Mesenchymal stem cell (in vitro differentiated cells and primary cell): ENCODE measurements around the gene ALPI.

Source experiments
- DNase-seq: peaks from one replicate; pipeline ENCODE4 v3.0.0-alpha.2; 2013
- H2AFZ ChIP-seq: one replicate; pipeline ENCODE4 v1.6.1; 2013; ENCODE audit warnings: low read depth, mild to moderate bottlenecking, control low read depth, inconsistent platforms, low read length, moderate library complexity
- H2AK5ac ChIP-seq: 2 replicates; pipeline ENCODE4 v1.6.1; 2013; ENCODE audit warnings: low read length, moderate library complexity, mild to moderate bottlenecking, inconsistent platforms; ENCODE audit not compliant: severe bottlenecking
- H2BK120ac ChIP-seq: one replicate; pipeline ENCODE4 v1.6.1; 2013; ENCODE audit warnings: low read depth, mild to moderate bottlenecking, inconsistent platforms, low read length, moderate library complexity
- H2BK12ac ChIP-seq, 2 experiments: one replicate each; pipeline ENCODE4 v1.6.1; 2013; ENCODE audit warnings: inconsistent platforms in 2 of 2, low read length in 2 of 2, mild to moderate bottlenecking in 2 of 2, moderate library complexity in 2 of 2, control low read depth in 1 of 2
- H2BK15ac ChIP-seq: one replicate; pipeline ENCODE4 v1.6.1; 2013; ENCODE audit warnings: mild to moderate bottlenecking, low read depth, inconsistent platforms; ENCODE audit not compliant: poor library complexity, severe bottlenecking
- H2BK5ac ChIP-seq: 2 replicates; pipeline ENCODE4 v1.6.1; 2013; ENCODE audit warnings: low read depth, mild to moderate bottlenecking, low read length, control low read depth, inconsistent platforms; ENCODE audit not compliant: poor library complexity, severe bottlenecking
- H3K14ac ChIP-seq, 2 experiments: one replicate each; pipeline ENCODE4 v1.6.1; 2013; ENCODE audit warnings: inconsistent platforms in 2 of 2, low read length in 2 of 2, control low read depth in 1 of 2, mild to moderate bottlenecking in 1 of 2, moderate library complexity in 1 of 2
- H3K18ac ChIP-seq, 2 experiments: one replicate each; pipeline ENCODE4 v1.6.1; 2013; ENCODE audit warnings: inconsistent platforms in 2 of 2, low read length in 2 of 2, control low read depth in 1 of 2, low read depth in 1 of 2, mild to moderate bottlenecking in 1 of 2
- H3K23ac ChIP-seq, 2 experiments: one replicate each; pipeline ENCODE4 v1.6.1; 2013; ENCODE audit warnings: inconsistent platforms in 2 of 2, low read length in 2 of 2, mild to moderate bottlenecking in 2 of 2, moderate library complexity in 2 of 2, control low read depth in 1 of 2
- H3K27ac ChIP-seq: 2 replicates; pipeline ENCODE4 v1.5.1; 2013; ENCODE audit warnings: mild to moderate bottlenecking, moderate library complexity, low read length, control low read depth, inconsistent platforms; ENCODE audit not compliant: poor library complexity, severe bottlenecking
- H3K27me3 ChIP-seq, 2 experiments: 2 replicates each; pipeline versions ENCODE4 v1.6.1 to v1.7.0; 2013; ENCODE audit warnings: low read length in 2 of 2, mild to moderate bottlenecking in 2 of 2, moderate library complexity in 2 of 2, control low read depth in 1 of 2, inconsistent platforms in 1 of 2; ENCODE audit not compliant: control insufficient read depth in 1 of 2, insufficient read depth in 1 of 2
- H3K36me3 ChIP-seq, 2 experiments: 2 replicates each; pipeline versions ENCODE4 v1.6.1 to v1.7.0; 2013; ENCODE audit warnings: low read length in 2 of 2, control low read depth in 1 of 2, inconsistent platforms in 1 of 2, low read depth in 1 of 2, mild to moderate bottlenecking in 1 of 2; ENCODE audit not compliant: insufficient read depth in 2 of 2, control insufficient read depth in 1 of 2
- H3K4ac ChIP-seq, 2 experiments: one replicate each; pipeline ENCODE4 v1.6.1; 2013; ENCODE audit warnings: inconsistent platforms in 2 of 2, low read length in 2 of 2, mild to moderate bottlenecking in 2 of 2, moderate library complexity in 2 of 2, control low read depth in 1 of 2, low read depth in 1 of 2
- H3K4me1 ChIP-seq: 2 replicates; pipeline ENCODE4 v1.6.1; 2013; ENCODE audit warnings: low read depth, low read length, control low read depth; ENCODE audit not compliant: control insufficient read depth, insufficient read depth
- H3K4me2 ChIP-seq: 2 replicates; pipeline ENCODE4 v1.6.1; 2013; ENCODE audit warnings: low read length, mild to moderate bottlenecking, inconsistent platforms; ENCODE audit not compliant: poor library complexity, severe bottlenecking
- H3K4me3 ChIP-seq, 2 experiments: 2 replicates each; pipeline versions ENCODE4 v1.5.1 to v1.7.0; 2013; ENCODE audit warnings: low read length in 2 of 2, mild to moderate bottlenecking in 2 of 2, control low read depth in 1 of 2, low read depth in 1 of 2; ENCODE audit not compliant: insufficient read depth in 1 of 2
- H3K79me1 ChIP-seq: replicated peaks from 2 replicates; pipeline ENCODE4 v1.6.1; 2013; ENCODE audit warnings: mild to moderate bottlenecking, control low read depth, low read length, inconsistent platforms; ENCODE audit not compliant: poor library complexity, severe bottlenecking
- H3K9ac ChIP-seq: 2 replicates; pipeline ENCODE4 v1.7.0; 2013; ENCODE audit warnings: mild to moderate bottlenecking, low read length, moderate library complexity
- H3K9me3 ChIP-seq: 2 replicates; pipeline ENCODE4 v1.7.0; 2013; ENCODE audit warnings: mild to moderate bottlenecking, low read length; ENCODE audit not compliant: control insufficient read depth
- H4K8ac ChIP-seq: one replicate; pipeline ENCODE4 v1.6.1; 2013; ENCODE audit warnings: inconsistent platforms, mild to moderate bottlenecking, low read length, moderate library complexity
- H4K91ac ChIP-seq: one replicate; pipeline ENCODE4 v1.6.1; 2013; ENCODE audit warnings: mild to moderate bottlenecking, low read length, inconsistent platforms
- WGBS: methylation state at CpG from one replicate; pipeline ENCODE4 v1.1.7; 2013; ENCODE audit warnings: mixed read lengths; 5-methylcytosine and 5-hydroxymethylcytosine counted together

Gene ALPI

GRCh38 chr2:232478571-232479340 is 22.8 kb downstream of the ALPI start:
- H2AFZ ChIP-seq: no peak overlapping the region
- H3K9me3 ChIP-seq: no peaks in the 10 kb centered on the region
- H2BK120ac ChIP-seq: no peak overlapping the region
- no peak overlapping the region for H4K91ac ChIP-seq
- H3K27me3 ChIP-seq: peaks cover 77 to 82% of the 10 kb centered on the region in 2 experiments
- H3K23ac ChIP-seq: no peak overlapping the region
- DNase-seq: no peak
- H2BK5ac ChIP-seq: no peak overlapping the region
- no peak overlapping the region for H3K18ac ChIP-seq
- H3K4me2 ChIP-seq: no peak overlapping the region
- H3K4me3 ChIP-seq: no peak overlapping the region
- H2BK12ac ChIP-seq: no peak overlapping the region
- H3K4me1 ChIP-seq: no peaks in the 10 kb centered on the region
- H4K8ac ChIP-seq: no peak overlapping the region
- H2BK15ac ChIP-seq: no peak overlapping the region
- H3K27ac ChIP-seq: no peak overlapping the region
- H3K9ac ChIP-seq: no peak overlapping the region
- H3K79me1 ChIP-seq: no peaks in the 10 kb centered on the region
- H3K14ac ChIP-seq: peak overlapping the region in 1 of 2 experiments; percentile 42
- H2AK5ac ChIP-seq: no peak overlapping the region
- no peak overlapping the region for H3K4ac ChIP-seq
- WGBS: 79% methylated on average over 19 of the region's 19 CpGs
- H3K36me3 ChIP-seq: no peaks in the 10 kb centered on the region

DNA sequence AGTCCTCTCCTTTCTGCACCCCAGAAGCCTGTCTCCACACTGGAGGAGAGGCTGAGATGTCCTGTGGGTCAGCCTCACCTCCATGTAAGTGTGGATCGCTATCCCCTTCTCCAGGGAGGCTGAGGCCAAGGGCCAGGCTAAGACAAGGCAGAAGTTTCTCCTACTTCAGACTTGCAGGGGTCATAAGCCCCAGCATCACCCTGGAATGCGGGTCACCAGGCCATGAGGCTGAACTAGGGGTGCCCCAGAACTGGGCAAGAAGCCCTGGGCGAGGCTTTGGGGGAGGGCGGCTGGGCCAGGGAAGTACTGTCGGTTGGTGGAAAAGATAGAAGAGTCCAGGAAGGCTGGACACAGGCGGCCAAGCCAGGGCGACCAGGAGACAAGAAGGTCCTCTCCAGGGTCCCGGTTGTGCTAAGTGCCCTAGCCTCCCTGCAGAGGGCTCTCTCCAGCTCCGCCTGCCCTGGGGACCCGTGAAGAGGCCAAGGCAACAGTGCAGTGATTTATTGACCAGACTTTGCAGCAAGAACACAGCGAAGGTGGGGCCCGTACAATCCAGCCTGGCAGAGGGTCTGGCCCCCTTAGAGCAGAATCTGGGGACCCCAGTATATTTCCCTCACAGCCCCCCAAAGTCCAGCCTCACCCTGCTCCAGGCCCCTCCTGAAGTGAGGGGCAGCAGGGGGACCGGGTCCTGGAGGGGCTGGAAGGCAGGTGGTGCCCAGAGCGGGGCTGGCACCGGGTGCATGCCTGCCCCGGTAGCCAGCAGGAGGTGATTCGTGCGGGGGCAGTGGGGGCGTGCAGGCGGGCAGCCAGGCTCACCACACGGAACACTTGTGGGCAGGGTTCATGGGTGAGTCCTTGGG is 23.6 kb downstream of the ALPI start:
- Histone ChIP-seq H2BK120ac (no peak overlapping the region), H3K4ac (no peak overlapping the region), H3K9me3 (no peaks in the 10 kb centered on the region)

DNA sequence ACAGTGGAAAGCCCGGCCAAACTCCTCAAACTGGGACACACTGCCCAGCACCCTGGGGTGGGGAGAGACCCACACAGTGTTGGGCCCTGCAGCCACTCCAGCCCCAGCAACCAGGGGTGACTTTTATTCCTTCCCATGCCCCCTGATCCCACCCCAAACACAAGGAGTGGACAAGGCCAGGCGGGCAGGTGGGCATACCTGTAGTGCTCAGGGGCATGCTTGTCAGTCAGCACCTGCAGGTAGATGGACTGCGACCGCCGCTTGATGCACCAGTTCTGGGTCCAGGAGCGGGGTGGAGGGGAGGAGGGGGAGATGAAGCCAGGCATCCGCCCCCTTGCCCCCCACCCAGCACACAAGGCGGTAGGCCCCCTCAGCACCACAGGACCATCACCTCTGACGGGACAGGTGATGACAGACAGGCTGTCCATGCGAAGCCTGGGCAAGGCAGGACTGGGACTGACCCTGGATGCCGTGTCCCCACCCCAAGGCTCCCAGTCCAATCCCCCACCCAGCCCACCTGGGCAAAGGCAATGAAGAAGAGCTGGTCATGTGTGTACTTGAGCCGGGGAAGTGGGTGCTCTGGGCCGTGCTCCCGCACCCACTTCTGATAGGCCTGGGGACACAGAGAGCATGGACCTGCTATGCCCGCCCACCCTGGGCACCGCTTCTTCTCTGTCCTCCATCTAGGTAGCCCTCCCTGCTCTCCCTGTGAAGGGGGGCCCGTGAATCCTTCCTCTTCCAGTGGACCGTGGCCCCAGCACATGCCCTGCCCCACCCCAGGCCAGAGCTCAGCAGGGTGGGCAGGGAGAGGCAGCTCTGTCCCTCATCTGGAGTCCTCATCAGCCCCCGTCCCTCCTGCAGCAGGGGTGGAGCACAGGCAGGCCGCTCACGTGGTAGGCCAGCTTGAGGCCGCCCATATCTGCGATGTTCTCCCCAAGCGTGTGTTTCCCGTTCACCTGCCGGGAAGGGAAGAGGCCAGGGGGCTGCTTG is 24.5 kb downstream of the ALPI start:
- Histone ChIP-seq H3K4me3 (no peak overlapping the region), H3K36me3 (no peaks in the 10 kb centered on the region), H3K27me3 (peaks cover 77 to 82% of the 10 kb centered on the region in 2 experiments), H4K91ac (peak overlapping the region; percentile 31), H3K23ac (no peak overlapping the region), H2BK120ac (no peak overlapping the region), H4K8ac (no peak overlapping the region), H3K14ac (no peak overlapping the region), H3K4me2 (no peak overlapping the region), H2AK5ac (no peak overlapping the region), H2AFZ (no peak overlapping the region), H2BK12ac (no peak overlapping the region), H3K4ac (no peak overlapping the region), H3K27ac (no peak overlapping the region), H3K9ac (no peak overlapping the region), H3K4me1 (no peaks in the 10 kb centered on the region), H3K79me1 (no peaks in the 10 kb centered on the region), H2BK15ac (no peak overlapping the region), H3K18ac (no peak overlapping the region), H2BK5ac (no peak overlapping the region), H3K9me3 (no peaks in the 10 kb centered on the region)
- DNase-seq: no peak
- 80% methylated on average over 23 of the region's 26 CpGs for WGBS

More for the DNA sequence above, 23.6 kb downstream of the ALPI start:
- Histone ChIP-seq H3K4me3 (no peak overlapping the region), H3K27me3 (peaks cover 77 to 82% of the 10 kb centered on the region in 2 experiments), H3K9ac (no peak overlapping the region), H2BK5ac (no peak overlapping the region), H3K23ac (no peak overlapping the region), H3K4me1 (no peaks in the 10 kb centered on the region), H2AK5ac (no peak overlapping the region), H3K79me1 (no peaks in the 10 kb centered on the region), H3K36me3 (no peaks in the 10 kb centered on the region), H3K27ac (no peak overlapping the region), H2AFZ (no peak overlapping the region), H4K8ac (no peak overlapping the region), H3K4me2 (no peak overlapping the region), H4K91ac (no peak overlapping the region), H2BK12ac (no peak overlapping the region), H3K18ac (no peak overlapping the region), H2BK15ac (no peak overlapping the region), H3K14ac (peak overlapping the region in 1 of 2 experiments; percentile 42)
- WGBS: 76% methylated on average over 18 of the region's 21 CpGs
- no peak for DNase-seq
